Activated CD8-positive, alpha-beta memory T cell treated with anti-CD3 and anti-CD28 coated beads for 1 hour (primary cell): ENCODE data around the gene FAF2.
"Not testable (repeated sequence)": the region's sequence is repeated elsewhere in the genome, so short reads cannot be mapped to it uniquely, and the experiment has no call there.

Experiments used
- DNase-seq, 2 donors: peaks; one replicate each; pipeline ENCODE4 v3.0.0-alpha.2; 2020; ENCODE audit warnings: low read depth in 1 of 2; ENCODE audit errors: extremely low read depth in 1 of 2

FAF2 gene

GRCh38 chr5:176446884-176447590 lies 1.1 kb upstream of the FAF2 start:
- DNase-seq = no peak

GRCh38 chr5:176447591-176447977 lies 601 bp upstream of the FAF2 start:
- DNase-seq = peak in 1 of 2 donors; percentile 1

- no peak for DNase-seq
Measured at GRCh38 chr5:176450077-176450476, 1.9 kb downstream of the FAF2 start.

GRCh38 chr5:176454724-176455394 lies 6.7 kb downstream of the FAF2 start:
- DNase-seq = no peak

GRCh38 chr5:176458904-176459561 lies 10.8 kb downstream of the FAF2 start:
- no peak for DNase-seq

GRCh38 chr5:176461349-176461748 lies 13.2 kb downstream of the FAF2 start:
- no peak for DNase-seq

GRCh38 chr5:176463113-176463764 lies 15.1 kb downstream of the FAF2 start:
- DNase-seq = no peak

- DNase-seq = no peak
Measured at GRCh38 chr5:176466245-176466871, 18.2 kb downstream of the FAF2 start.

- DNase-seq = no peak
Measured at GRCh38 chr5:176469296-176469695, 21.1 kb downstream of the FAF2 start.

GRCh38 chr5:176470539-176470938 lies 22.4 kb downstream of the FAF2 start:
- no peak for DNase-seq

GRCh38 chr5:176471098-176471497 lies 22.9 kb downstream of the FAF2 start:
- no peak for DNase-seq

GRCh38 chr5:176473335-176474006 lies 25.3 kb downstream of the FAF2 start:
- no peak for DNase-seq

GRCh38 chr5:176474476-176474875 lies 26.3 kb downstream of the FAF2 start:
- no peak for DNase-seq

GRCh38 chr5:176481711-176482110 lies 33.5 kb downstream of the FAF2 start:
- no peak for DNase-seq

GRCh38 chr5:176485176-176485575 lies 37.0 kb downstream of the FAF2 start:
- DNase-seq = no peak

- no peak for DNase-seq
Measured at GRCh38 chr5:176486189-176486757, 38.1 kb downstream of the FAF2 start.

GRCh38 chr5:176487160-176487559 lies 39.0 kb downstream of the FAF2 start:
- not testable (repeated sequence) for DNase-seq

GRCh38 chr5:176489077-176489476 lies 40.9 kb downstream of the FAF2 start:
- DNase-seq = no peak

GRCh38 chr5:176490301-176490700 lies 42.1 kb downstream of the FAF2 start:
- no peak for DNase-seq

- no peak for DNase-seq
Measured at GRCh38 chr5:176491101-176491502, 42.9 kb downstream of the FAF2 start.
